Measurements from ENCODE around the gene CDK3.
"Not testable (repeated sequence)": the region's sequence is repeated elsewhere in the genome, so short reads cannot be mapped to it uniquely, and the experiment has no call there.

Gene CDK3

DNA sequence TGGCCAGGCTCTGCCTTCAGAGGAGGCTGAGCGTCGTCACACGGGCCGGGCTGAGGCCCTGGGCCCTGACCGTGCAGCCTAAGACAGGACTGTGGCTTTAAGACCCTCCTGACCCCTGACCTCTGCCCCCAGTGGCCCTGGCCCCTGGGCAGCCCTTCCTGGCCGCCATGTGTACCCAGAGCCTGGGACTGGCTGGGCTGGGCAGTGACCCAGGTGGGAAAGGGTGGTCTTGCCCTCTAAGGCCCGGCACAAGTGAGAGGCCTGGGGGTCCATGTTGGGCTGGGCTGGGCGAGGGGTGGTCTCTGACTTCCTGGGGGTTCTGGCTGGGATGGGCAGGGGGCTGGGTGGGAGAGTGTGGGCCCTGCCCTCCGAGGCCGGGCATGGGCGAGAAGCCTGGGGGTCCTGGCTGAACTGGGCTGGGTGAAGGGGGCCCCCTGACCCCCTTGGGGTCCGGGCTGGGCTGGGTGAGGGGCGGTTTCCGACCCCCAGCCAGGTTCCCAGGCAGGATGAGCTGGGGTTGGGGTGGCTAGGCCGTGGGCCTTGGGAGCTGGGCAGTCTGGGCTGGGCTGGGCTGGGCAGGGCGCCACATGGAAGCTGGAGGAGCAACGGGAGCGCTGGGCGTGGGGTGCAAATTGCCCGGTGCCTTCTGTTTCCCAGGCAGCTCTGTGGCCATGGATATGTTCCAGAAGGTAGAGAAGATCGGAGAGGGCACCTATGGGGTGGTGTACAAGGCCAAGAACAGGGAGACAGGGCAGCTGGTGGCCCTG lies at the start of gene CDK3:
TSS of gene CDK3 (plus strand) at position 101 of the 767 bp plus-strand sequence. CDS start at position 672, 571 bp downstream.
- no peak for DNase-seq

DNA sequence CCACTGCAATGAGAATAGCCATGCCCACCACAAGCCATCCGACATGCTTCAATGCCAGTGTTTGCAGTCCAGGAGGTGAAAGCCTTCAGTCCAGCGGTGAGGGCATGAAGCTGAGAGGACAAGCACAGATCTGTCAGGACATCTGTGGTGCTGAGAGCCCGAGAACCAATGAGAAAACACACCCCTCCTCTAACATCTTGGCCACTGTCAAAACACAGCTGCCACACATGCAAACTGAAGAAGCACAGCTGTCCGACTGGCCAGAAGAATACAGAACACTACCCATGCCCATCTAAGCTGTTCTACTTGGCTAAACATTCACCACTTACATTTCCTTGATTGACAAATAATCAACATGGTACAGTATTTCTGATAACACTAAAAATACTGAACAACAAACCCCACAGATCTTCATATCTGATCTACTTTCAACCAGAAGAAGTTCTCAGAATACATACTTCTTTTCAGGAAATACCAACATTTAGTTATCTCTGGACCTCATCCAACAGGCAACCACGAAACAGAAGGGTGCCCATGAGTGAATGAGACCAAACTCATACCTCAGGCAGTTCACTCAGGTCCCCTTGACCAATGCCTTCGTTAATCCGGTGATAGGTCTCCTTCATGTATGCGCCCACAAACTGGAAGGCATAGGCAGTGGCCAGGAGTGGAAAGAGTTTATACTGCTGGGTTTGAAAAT lies 49.6 kb upstream of the CDK3 start:
- no peak for DNase-seq

- no peak for DNase-seq
These were observed 41.4 kb upstream of the CDK3 start for GRCh38 chr17:75959051-75959838.

DNA sequence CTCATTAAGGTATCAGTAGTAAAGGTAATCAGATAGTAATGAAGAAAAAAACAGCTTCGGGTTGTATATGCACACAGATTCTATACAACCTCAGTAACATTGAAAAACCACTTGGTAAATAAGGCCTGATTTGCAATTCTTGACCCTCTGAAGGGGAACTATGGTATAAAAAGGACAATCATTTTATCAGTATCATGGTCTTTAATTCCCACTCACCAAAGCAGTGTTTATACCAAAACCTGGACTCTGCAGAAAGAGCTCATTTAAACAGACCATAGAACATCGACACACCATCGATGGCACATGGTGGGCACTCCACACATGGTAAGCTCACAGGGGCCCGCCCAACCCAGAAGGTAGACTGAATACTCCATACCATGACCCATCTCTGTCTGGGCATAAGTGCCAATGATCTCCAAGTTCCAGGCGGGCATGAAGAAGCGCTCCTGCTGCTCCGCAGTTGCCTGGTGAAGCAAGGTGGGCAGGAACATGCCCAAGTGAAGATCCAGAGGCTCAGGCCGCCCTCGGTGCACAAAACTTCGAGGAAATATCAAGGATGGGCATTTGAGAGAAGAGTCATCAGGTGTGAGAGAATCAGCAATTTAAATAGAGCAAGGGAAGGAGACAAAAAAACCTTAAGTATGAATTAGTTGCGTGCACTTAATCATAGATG lies 40.7 kb upstream of the CDK3 start:
- DNase-seq: no peak

DNA sequence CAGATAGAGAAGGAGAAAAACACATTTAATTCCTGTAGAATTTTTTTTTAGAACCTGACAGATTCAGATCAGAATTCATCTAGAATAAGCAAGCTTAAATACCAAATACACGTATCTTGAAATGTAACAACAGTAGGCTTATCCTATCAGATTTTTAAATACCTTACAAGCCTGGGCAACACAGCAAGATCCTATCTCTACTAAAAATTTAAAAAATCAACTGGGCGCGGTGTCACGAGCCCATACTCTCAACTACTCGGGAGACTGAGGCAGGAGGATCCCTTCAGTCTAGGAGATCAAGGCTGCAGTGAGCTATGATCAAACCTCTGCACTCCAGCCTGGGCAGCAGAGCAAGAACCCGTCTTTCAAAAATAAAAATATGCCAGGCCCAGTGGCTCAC lies 35.2 kb upstream of the CDK3 start:
- no peak for DNase-seq

GRCh38 chr17:75969044-75969443 lies 31.6 kb upstream of the CDK3 start:
- not testable (repeated sequence) for DNase-seq

DNA sequence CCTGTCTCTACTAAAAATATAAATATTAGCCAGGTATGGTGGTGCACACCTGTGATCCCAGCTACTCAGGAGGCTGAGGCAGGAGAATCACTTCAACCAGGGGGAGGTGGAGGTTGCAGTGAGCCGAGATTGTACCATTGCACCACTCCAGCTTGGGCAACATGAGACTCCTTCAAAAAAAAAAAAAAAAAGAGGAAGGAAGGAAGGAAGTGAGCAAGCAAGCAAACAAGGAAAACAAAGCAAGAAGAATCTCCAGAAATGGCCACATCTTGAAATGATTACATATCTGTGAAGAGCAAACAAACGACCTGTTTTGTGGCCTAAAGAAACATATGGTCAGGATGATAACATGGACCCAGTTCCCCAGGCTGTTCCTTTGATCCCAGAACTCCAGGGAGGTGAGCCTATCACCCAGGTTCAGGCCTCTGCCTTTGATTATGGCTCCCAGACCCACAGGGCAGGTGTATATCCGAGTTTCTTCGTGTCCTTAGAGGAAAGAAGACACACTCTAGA lies 30.6 kb upstream of the CDK3 start:
- DNase-seq: no peak

DNA sequence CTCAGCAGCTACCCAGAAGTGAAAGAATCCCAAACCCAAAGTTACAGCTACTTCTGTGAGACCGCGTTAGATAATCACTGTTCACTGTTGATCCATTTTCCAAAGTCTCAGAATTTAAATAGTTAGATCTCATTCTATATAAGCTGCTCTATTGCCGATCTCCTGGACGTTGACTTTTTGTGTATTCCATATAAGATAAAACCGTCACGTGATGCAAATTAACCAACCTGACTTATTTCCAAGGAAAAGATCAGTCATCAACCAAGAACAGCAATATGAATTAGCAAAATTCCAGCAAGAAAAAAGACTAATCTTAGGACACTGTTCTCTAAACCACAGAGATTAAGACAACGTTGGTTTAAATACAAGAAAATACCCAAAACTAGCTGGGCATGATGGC lies 30.0 kb upstream of the CDK3 start:
- DNase-seq: no peak

- DNase-seq: not testable (repeated sequence)
These were observed 25.5 kb upstream of the CDK3 start for GRCh38 chr17:75975187-75975586.

- DNase-seq: no peak
These were observed 24.9 kb upstream of the CDK3 start for GRCh38 chr17:75975757-75976174.

- no peak for DNase-seq
These were observed 24.3 kb upstream of the CDK3 start for GRCh38 chr17:75976175-75976848.

- peak; percentile 97 for DNase-seq
These were observed 21.5 kb upstream of the CDK3 start, which contains the start of the genes ACOX1 and TEN1 for GRCh38 chr17:75978938-75979704. TSS of gene ACOX1 (minus strand) at chr17:75979166. CDS start at chr17:75979073, 93 bp downstream. TSS of gene TEN1 (plus strand) at chr17:75979240. CDS start at chr17:75986193, 6,953 bp downstream.

DNA sequence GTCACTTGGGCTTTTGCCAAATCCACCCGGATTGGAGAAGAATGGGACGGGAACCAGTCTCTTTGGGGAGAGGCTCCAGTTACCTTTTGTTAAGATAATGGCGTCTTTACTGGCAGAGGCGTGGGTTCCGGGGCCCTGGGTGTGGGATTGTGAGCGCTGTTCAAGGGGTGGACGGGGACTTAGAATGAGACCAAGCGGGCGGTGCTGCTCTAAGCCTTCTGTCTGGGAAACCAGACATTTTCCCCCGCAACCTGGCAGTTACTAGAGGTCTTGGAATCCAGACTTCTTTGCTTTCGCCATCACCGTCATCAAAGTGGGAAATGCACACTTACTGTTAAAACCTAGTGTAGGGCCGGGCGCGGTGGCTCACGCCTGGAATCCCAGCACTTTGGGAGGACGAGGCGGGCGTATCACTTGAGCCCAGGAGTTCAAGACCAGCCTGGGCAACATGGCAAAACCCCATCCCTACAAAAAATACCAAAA lies 20.9 kb upstream of the CDK3 start:
- no peak for DNase-seq

DNA sequence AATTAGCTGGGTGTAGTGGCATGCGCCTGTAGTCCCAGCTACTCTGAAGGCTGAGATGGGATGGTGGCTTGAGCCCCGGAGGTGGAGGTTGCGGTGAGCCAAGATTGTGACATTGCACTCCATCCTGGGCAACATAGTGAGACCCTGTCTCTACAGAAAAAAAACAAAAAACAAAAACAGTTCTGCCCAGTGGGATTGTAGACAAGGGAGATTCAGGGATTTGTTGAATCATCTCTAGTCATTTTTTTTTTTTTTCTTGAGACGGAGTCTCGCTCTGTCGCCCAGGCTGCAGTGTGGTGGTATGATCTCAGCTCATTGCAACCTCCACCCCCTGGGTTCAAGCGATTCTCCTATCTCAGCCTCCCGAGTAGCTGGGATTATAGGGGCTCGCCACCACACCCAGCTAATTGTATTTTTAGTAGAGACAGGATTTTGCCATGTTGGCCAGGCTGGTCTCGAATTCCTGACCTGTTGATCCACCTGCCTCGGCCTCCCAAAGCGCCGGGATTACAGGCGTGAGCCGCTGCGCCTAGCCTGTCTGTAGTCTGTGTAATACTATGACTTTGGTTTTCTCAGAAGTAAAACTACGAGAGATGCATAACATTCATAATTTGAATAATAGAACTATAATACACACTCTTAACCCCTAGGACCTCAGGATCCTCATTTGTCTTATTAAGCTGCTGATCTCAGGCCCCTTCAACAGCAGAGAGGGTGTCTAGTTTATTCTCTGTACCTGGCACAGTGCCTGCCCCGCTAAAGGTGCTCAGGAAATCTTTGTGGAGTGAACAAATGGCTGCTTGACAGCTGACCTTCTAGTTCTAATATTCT lies 20.3 kb upstream of the CDK3 start:
- DNase-seq: no peak

- no peak for DNase-seq
These were observed 19.5 kb upstream of the CDK3 start for GRCh38 chr17:75981019-75981615.

DNA sequence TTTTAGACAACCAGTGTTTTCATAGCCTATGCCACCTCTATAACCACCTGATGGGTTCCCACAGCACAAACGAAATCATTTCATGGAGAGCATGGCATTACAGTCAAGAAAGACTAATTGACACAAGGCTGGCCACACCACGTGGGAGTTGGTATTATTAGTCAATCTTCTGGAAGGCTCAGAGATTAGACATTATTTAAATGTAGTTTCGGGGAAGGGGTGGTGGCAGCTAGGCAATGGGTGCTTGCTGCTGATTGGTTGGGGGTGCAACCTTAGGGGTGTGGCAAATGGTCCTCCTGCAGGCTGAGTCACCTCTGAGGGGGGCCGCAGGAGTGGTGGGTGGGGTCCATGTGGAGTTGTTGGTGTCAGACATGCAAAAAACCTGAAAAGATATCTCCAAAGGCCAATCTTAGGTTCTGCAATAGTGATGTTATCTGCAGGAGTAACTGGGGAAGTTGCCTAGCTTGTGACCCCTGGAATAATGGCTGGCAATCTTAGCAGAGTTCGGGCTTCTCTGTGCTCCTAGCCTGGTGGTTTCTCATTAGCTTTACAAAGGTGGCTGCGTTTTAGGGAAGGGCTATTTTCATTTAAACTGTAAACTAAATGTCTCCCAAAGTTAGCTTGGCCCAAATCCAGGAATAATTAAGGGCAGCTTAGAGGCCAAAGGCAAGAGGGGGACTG lies 17.0 kb upstream of the CDK3 start:
- no peak for DNase-seq

- DNase-seq: no peak
These were observed 14.7 kb upstream of the CDK3 start for GRCh38 chr17:75985986-75986385.

DNA sequence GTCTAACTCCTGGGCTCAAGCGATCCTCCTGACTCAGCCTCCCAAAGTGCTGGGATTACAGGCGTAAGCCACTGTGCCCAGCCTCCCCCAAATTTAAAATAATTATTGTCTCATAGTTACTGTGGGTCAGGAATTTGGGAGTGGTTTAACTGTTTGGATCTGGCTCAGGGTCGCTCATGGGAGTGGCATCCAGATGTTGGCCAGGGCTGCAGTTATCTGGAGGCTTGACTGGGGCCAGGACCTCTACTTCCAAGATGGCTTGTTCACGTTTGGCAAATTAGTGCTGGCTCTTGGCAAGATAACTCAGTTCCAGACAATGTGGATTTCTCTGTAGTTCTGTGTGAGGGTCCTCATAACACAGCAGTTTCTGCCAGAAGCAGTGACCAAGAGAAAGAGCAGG lies 13.6 kb upstream of the CDK3 start:
- DNase-seq: no peak

DNA sequence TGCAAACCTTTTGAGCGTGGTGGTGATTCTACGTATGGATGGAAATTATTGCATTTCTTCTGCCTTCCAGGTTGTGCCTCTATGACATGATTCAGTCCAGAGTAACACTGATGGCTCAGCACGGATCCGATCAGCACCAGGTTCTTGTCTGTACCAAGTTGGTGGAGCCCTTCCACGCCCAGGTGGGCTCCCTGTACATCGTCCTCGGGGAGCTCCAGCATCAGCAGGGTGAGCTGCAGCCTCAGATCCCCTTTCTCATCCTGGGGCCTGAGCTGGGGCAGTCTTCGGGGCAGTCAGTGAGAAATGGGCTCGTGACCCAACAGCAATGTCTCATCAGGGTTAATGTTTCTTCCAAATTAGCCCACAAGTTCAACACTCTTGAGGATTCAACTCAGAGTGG lies 9.3 kb upstream of the CDK3 start:
- DNase-seq: no peak
